Suppressor macrophage treated with lipopolysaccharide for 4 hours (primary cell): ENCODE measurements around the gene NAT10.
"Not testable (repeated sequence)": the region's sequence is repeated elsewhere in the genome, so short reads cannot be mapped to it uniquely, and the experiment has no call there.

Experiments used
- DNase-seq: peaks from one replicate; pipeline ENCODE4 v3.0.0-alpha.2; 2020

The NAT10 gene

GRCh38 chr11:34169686-34170085 lies 64.3 kb downstream of the NAT10 start:
- DNase-seq, result no peak

GRCh38 chr11:34173050-34173449 lies 67.6 kb downstream of the NAT10 start:
- DNase-seq, result no peak

DNA sequence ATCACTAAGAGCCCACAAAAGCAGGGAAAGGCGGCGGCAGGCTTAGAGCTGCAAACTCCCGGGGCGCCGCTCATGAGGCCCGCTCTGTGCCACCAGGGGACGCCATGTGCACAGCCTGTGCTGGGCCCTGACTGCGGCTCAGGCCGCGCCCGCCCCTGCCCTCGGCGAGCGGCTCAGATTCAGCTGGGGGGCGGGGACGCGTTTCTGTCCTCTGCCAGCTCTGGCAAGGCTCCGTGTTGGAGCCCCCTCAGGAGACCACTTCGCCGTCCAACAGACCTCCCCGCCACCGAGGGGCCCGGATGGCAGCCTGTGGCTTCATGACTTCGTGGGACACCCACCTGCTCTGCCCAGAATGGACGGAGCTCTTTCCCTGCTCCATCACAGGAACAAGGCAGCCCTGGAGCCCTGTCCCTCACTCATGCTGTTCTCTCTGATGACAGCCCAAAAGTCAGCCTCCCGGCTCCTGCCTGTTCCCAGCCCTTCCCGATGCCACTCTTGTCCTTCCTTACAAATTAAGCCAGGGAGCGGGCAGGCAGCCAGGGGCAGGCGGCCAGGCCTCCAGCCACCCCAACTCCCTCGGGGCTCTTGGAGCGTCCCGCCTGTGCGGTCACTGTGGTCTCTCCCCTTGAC lies 69.1 kb downstream of the NAT10 start:
- DNase-seq, result peak; percentile 81

DNA sequence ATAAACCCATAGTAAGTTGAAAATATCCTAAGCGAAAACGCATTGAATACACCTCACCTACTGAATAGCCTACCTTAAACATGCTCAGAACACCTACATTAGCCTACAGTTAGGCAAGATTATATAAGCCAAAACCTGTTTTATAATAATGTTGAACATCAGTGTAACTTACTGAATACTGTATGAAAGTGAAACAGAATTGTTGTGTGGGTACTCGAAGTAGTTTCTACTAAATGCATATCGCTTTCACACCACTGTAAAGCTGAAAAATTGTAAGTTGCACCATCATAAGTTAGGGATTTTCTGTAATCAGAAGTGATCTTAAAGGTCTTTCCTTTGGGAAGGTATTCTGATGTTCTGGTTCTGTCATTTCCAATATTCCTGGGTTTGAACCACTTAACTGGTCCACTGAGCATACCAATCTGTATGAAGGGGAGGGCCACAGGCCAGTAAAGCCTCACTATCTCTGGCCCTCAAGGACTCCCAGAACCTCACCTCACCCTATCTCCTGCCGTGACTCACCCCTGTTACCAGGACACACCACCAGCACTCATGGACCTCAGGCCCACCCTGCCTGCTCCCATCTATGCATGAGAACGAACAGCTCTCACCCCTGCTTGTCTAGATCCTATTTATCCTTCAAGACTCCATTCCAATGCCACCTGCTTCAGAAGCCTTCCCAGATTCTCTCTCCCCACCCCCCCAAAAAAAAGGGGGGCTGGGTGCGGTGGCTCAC lies 70.0 kb downstream of the NAT10 start:
- DNase-seq, result peak; percentile 32

GRCh38 chr11:34176751-34177209 lies 71.4 kb downstream of the NAT10 start:
- DNase-seq, result no peak

GRCh38 chr11:34178209-34178821 lies 72.9 kb downstream of the NAT10 start:
- peak; percentile 62 for DNase-seq

GRCh38 chr11:34179026-34179675 lies 73.7 kb downstream of the NAT10 start:
- no peak for DNase-seq

GRCh38 chr11:34180040-34180813 lies 74.8 kb downstream of the NAT10 start:
- peak; percentile 25 for DNase-seq

GRCh38 chr11:34180814-34181165 lies 75.4 kb downstream of the NAT10 start:
- DNase-seq, result not testable (repeated sequence)

DNA sequence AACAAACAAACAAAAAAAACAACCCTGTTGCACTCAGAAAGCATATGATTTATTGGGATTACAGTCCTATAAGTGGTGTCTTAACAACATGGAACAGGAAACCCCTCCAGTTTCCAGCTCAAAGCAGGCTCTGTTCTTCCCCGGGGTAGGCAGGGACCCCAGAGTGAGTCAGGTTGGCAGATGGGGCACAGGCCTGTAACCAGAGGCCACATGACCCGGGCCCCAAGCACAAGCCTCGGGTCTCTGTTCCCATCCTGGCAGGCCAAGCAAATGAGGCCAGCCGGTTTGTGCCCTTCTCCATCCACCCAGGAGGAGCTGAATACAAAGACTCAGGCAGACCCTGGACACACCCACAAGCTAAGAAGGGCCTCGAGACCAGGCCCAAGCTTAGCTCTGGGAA lies 75.8 kb downstream of the NAT10 start:
- DNase-seq, result peak; percentile 16

- DNase-seq, result no peak
Observed at GRCh38 chr11:34181856-34182405, 76.5 kb downstream of the NAT10 start.

DNA sequence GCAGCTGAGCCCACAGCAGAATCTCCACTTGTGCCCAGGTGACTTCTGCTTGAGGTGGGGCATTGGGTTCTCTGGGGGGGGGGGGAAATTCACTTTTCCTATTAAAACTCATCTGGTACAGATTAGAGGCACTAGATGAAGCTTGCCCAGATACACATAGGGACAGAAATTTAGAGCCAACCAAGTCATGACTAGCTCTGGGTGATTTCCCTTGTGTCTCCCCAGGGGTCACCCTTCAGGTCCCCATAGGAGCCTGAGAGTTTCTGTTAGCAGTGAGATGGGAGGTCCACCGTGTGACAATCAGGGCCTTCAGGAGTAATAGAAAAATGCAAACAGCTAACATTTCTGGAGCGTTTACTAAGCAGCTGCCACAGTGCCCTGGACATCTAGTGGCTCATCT lies 77.0 kb downstream of the NAT10 start:
- no peak for DNase-seq

DNA sequence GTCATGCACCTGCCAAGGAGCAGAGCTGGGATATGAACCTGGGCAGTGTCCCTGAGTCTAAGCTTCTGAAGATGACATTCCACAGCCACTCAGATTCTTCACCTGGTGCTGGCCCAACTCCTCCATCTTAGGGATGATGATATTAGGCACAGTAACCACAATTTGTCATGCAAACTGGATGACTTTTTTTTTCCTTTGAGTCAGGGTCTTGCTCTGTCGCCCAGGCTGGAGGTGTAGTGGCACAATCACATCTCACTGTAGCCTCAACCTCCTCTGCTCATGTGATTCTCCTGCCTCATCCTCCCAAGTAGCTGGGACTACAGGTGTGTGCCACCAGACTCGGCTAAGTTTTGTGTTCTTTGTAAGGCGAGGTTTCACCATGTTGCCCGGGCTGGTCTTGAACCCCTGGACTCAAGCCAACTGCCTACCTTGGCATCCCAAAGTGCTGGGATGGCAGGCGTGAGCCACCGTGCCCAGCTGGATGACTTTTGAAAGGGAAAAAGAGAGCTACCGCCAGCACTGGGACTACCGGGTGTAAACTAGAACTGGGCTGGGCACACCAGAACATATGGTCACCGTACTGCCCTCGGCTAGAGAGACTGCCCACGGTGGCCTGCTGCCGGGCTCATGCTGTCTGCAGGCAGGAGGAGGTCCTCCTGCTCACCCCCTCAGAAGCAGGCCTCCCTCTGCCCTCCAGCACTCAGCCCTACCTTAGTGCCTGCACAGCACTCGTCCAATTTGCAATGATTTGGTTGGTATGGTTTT lies 77.7 kb downstream of the NAT10 start:
- no peak for DNase-seq

DNA sequence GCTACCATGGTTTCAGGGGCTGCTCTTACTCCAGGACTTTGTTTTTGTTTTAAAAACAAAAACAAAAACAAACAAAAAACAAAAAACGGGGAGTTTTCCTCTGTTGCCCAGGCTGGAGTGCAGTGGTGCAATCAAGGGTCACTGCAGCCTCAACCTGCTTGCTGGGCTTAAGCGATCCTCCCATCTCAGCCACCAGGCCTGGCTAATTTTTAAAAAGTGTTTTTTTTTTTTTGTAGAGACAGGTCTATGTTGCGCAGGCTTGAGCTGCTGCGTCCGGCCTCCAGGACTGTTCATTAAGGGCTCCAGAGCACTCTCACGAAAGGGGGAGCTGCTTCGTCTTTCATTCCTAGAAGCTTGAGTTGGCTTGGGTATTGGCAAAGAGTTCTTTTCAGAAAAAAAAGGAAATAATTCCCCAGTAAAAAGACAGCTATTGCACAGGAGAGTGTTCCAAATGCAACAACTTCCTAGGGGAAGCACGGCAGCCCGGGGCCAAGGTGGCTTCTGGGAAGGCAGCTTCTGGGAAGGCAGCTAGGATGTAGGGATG lies 78.5 kb downstream of the NAT10 start:
- DNase-seq, result no peak

DNA sequence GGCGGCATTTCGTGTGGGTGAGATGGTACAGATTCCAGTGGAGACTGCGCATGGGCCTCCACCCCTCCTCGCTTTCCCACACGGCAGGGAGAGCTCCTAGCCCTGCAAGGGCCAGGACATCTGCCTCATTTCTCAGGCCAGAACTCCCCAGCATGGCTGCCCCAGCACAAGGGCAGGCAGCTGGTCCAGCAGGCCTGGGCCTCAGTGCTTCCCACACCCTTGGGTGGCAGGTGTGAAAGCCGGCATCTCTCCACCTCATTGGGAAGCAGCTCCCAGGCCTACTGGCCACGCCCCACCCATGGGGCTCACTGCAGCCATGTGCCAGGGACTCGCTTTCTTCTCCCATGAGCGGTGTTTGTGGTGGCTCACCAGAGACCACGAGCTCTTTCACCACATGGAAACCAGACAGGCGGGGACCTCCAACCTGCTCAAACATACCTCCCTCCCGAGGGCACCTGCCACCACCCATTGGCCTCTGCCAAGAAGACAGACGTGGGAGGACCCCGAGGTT lies 79.1 kb downstream of the NAT10 start:
- DNase-seq, result no peak

- DNase-seq, result no peak
Observed at GRCh38 chr11:34185926-34186841, 80.8 kb downstream of the NAT10 start.

- DNase-seq, result no peak
Observed at GRCh38 chr11:34188181-34188580, 82.8 kb downstream of the NAT10 start.

GRCh38 chr11:34189191-34189590 lies 83.8 kb downstream of the NAT10 start:
- no peak for DNase-seq

DNA sequence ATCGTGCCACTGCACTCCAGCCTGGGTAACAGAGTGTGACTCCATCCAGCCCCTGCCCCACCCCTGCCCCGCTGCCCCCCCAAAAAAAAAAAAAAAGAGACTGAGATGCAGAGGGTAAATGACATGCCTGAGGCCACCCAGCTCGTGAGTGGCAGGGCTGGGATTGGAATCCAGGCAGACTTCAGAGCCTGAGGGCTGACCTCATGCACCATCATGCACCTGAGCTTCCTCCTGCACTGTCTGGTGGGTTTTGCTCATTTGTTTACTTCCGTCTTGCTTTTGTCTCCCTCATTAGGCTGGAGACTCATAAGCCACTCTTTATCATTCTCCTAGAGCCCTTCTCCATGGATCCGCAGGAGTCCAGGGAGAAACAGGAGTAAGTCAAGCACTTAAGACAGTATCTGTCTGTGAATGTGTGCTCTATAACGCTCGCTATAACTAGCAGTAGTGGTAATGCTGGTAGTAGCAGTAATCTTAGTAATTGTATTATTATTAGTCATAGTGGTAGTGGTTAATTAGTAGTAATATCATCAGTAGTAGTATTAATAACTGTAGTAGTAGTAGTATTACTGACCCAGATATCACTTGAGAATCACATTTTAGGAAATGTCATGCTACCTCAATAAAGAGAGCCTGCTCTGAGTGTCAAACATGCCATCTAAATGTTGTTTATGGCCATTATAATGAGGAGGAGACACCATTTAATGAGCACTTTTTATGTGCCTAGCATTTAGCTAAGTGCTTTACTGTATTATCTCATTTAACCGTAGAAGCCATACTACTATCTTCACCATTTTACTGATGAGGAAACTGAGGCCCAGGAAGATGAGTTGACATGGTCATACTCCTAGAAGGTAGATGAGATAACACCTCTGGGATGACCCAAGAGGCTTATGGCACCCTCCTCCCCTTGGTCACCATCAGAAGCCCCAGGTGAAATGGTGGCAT lies 85.0 kb downstream of the NAT10 start:
- no peak for DNase-seq
